BJ (cell line): ENCODE results near the gene CHURC1. TPM values are rescaled to one million over a fixed set of nuclear protein-coding genes. Genes with fewer than 3 reads are reported as not detected.

Experiments used
- CTCF ChIA-PET: fragments of 350-600 bp; formaldehyde crosslinking; extraction: SDS; loops from one replicate; lab custom pipeline; 2021; ENCODE audit warnings: antibody characterized with exemption, inconsistent platforms; lab: Yijun Ruan, JAX
- POLR2A ChIA-PET: fragments of 300-600 bp; sonication (Branson Sonifier 250); formaldehyde crosslinking; extraction: SDS; loops from one replicate; lab custom pipeline; 2021; ENCODE audit warnings: antibody characterized with exemption; lab: Charles Lee
- DNase-seq: peaks from one replicate; pipeline ENCODE4 v3.0.0-alpha.2; 2011; ENCODE audit warnings: low read depth
- H3K27me3 ChIP-seq: 2 replicates; pipeline ENCODE4 v1.6.0; 2011; ENCODE audit warnings: low read length; ENCODE audit not compliant: control insufficient read depth, insufficient read depth
- H3K36me3 ChIP-seq: 2 replicates; pipeline ENCODE4 v1.5.1; 2011; ENCODE audit warnings: low read length; ENCODE audit not compliant: control insufficient read depth, insufficient read depth
- H3K4me3 ChIP-seq: 2 replicates; pipeline ENCODE4 v1.5.1; 2011; ENCODE audit warnings: low read depth, mild to moderate bottlenecking, control low read depth, low read length
- CTCF ChIP-seq: IDR thresholded peaks from 2 replicates; pipeline ENCODE4 v1.5.1; 2011; ENCODE audit warnings: low read depth, mild to moderate bottlenecking, control low read depth, inconsistent platforms, low read length, moderate library complexity; ENCODE audit not compliant: insufficient read depth
- polyA plus RNA-seq: library from polyadenylated mRNA; depleted of rRNA; stranded (reverse); fragments of >200 nt; gene quantifications from 2 replicates; pipeline ENCODE4 v1.2.3, GENCODE V29; 2011; rRNA removed
- small RNA-seq: library from RNA; depleted of rRNA; stranded (forward); fragments of <200 nt; gene quantifications from one replicate; pipeline ENCODE3, GENCODE V24; 2012; ENCODE audit warnings: low replicate concordance, low read depth; ENCODE audit not compliant: insufficient read length

Gene CHURC1
- polyA plus RNA-seq, 1 experiment, result 30.6 TPM

- TF ChIP-seq CTCF, result peak; percentile 73
- Histone ChIP-seq H3K36me3 (no peaks in the 10 kb centered on the region), H3K27me3 (peaks cover 5% of the 10 kb centered on the region; the same call in 1 of the 2 replicates), H3K4me3 (0 out of 2 replicates have a peak overlapping the region, but pooled peaks have one; percentile 6)
- DNase-seq, result no peak
- ChIA-PET POLR2A (no interaction called here), CTCF (interaction anchor here (0.8 to 2.5 kb wide), 8 partner anchors 9 to 183 kb away, joined by 3 to 14 read pairs (median 4); no protein-coding TSS in a partner anchor)
Observed at GRCh38 chr14:64983439-64984310, 69.4 kb downstream of the CHURC1 start.

Small RNA genes within 50 kb of the gene (small RNA-seq; reads per million reads assigned to genes)
- not detected for gene RPPH1-2P

Other genes starting within 250 kb of the CHURC1 start
- 7.1 and 12.4 TPM in 2 replicates for gene PLEKHG3, start 210.0 kb upstream of the CHURC1 start, polyA plus RNA-seq
- 0.01 and 0.02 TPM in 2 replicates for gene SPTB, start 34.5 kb upstream of the CHURC1 start, polyA plus RNA-seq
- 0.15 TPM in 1 of 2 replicates, not detected in the other for gene GPX2, start 28.3 kb downstream of the CHURC1 start, polyA plus RNA-seq
- gene RAB15, start 57.9 kb downstream of the CHURC1 start, polyA plus RNA-seq, result 5.9 and 7.7 TPM in 2 replicates
- gene FNTB, start 72.4 kb downstream of the CHURC1 start, polyA plus RNA-seq, result 27.7 and 33.8 TPM in 2 replicates
- 54.5 and 57.3 TPM in 2 replicates for gene MAX, start 188.1 kb downstream of the CHURC1 start, polyA plus RNA-seq